Esophagus muscularis mucosa (tissue), 4 donors: Measurements from ENCODE around the gene PDXK. TPM values are rescaled to one million over a fixed set of nuclear protein-coding genes. Genes with fewer than 3 reads are reported as not detected.

Source experiments
- DNase-seq: peaks from one replicate; pipeline ENCODE4 v3.0.0-alpha.2; 2017; ENCODE audit errors: extremely low spot score
- H3K27ac ChIP-seq, 4 donors: fragments of 200-600 bp; sonication (generic); replicated peaks in 1 of 4; 1 replicate in 3 of 4; 2 replicates in 1 of 4; pipeline ENCODE4 v1.5.1; 2016 to 2019; ENCODE audit warnings: mild to moderate bottlenecking in 1 of 4
- H3K27me3 ChIP-seq, 4 donors: fragments of 200-600 bp; sonication (generic); one replicate each; pipeline versions ENCODE4 v1.5.1 to v1.6.0; 2016 to 2019
- H3K36me3 ChIP-seq, 4 donors: fragments of 200-600 bp; sonication (generic); one replicate each; pipeline ENCODE4 v1.5.1; 2016 to 2019
- H3K4me1 ChIP-seq, 4 donors: fragments of 200-600 bp; sonication (generic); one replicate each; pipeline ENCODE4 v1.5.1; 2016 to 2019
- H3K4me3 ChIP-seq, 4 donors: fragments of 200-600 bp; sonication (generic); 1 replicate in 2 of 4; 2 replicates in 2 of 4; pipeline ENCODE4 v1.5.1; 2016 to 2019; ENCODE audit warnings: mild to moderate bottlenecking in 4 of 4, moderate library complexity in 1 of 4
- H3K9me3 ChIP-seq, 4 donors: fragments of 200-600 bp; sonication (generic); 1 replicate in 3 of 4; 2 replicates in 1 of 4; pipeline ENCODE4 v1.5.1; 2016 to 2019
- CTCF ChIP-seq, 3 experiments: fragments of 200-600 bp in 2 of 3; fragments of 450-650 bp in 1 of 3; sonication (generic) in 2 of 3; IDR thresholded peaks; one replicate each; pipeline ENCODE4 v1.5.1; 2017 to 2019; ENCODE audit warnings: antibody characterized with exemption in 3 of 3, mild to moderate bottlenecking in 2 of 3, moderate library complexity in 1 of 3
- EP300 ChIP-seq: sonication (generic); formaldehyde crosslinking; IDR thresholded peaks from one replicate; pipeline ENCODE4 v1.6.1; 2017; ENCODE audit warnings: antibody characterized with exemption
- POLR2A ChIP-seq: fragments of 450-650 bp; IDR thresholded peaks from one replicate; pipeline ENCODE4 v1.6.1; 2017; ENCODE audit warnings: antibody characterized with exemption, moderate library complexity, mild to moderate bottlenecking, low read depth
- POLR2AphosphoS5 ChIP-seq, 2 donors: sonication (generic); formaldehyde crosslinking; IDR thresholded peaks; one replicate each; pipeline ENCODE4 v1.6.1; 2017; ENCODE audit warnings: antibody characterized with exemption in 2 of 2
- WGBS: methylation state at CpG from one replicate; pipeline ENCODE4 v1.1.5; 2018; 5-methylcytosine and 5-hydroxymethylcytosine counted together
- intact Hi-C: fragments of 100-400 bp; cut with DNase I; formaldehyde crosslinking; loops from one replicate; pipeline ENCODE4 v1.15.1; 2023
- total RNA-seq, 4 donors: library from RNA; depleted of rRNA; stranded (reverse); fragments of >200 nt; gene quantifications; one replicate each; pipeline versions ENCODE4 v1.1.0 to v1.2.1, GENCODE V29; 2016

The PDXK gene
- total RNA-seq, 4 donors from 2014 or later, result 22.4 to 40.9 (median 31.8) TPM

- peaks cover 0 to 21% (median 15%) of the 10 kb centered on the region in 4 donors for H3K36me3 ChIP-seq
- H3K4me3 ChIP-seq, result no peak overlapping the region
- intact Hi-C loops, result no loop called here
- 74% methylated on average over 12 of the region's 13 CpGs for WGBS
- H3K27ac ChIP-seq, result no peak overlapping the region
- H3K9me3 ChIP-seq, result no peaks in the 10 kb centered on the region
- H3K4me1 ChIP-seq, result peaks cover 0 to 12% (median 6%) of the 10 kb centered on the region in 4 donors
- no peak for TF ChIP-seq POLR2AphosphoS5 (IDR thresholded peaks at IDR 0.05)
- no peak for TF ChIP-seq EP300
- TF ChIP-seq POLR2A, result no peak
- no peak for TF ChIP-seq CTCF (IDR thresholded peaks at IDR 0.05)
- H3K27me3 ChIP-seq, result peaks cover 0 to 7% (median 0%) of the 10 kb centered on the region in 4 donors
- no peak for DNase-seq
Observed at GRCh38 chr21:43699933-43700599, 18.9 kb upstream of the PDXK start.

- Histone ChIP-seq H3K36me3 (peaks cover 0 to 2% (median 0%) of the 10 kb centered on the region in 4 donors), H3K27ac (no peak overlapping the region), H3K9me3 (no peaks in the 10 kb centered on the region), H3K27me3 (peaks cover 0 to 7% (median 0%) of the 10 kb centered on the region in 4 donors), H3K4me3 (no peak overlapping the region), H3K4me1 (peaks cover 0 to 12% (median 6%) of the 10 kb centered on the region in 4 donors)
- TF ChIP-seq CTCF (IDR thresholded peaks at IDR 0.05), result no peak
- TF ChIP-seq POLR2A, result no peak
- no peak for DNase-seq
- 81% methylated on average over 15 of the region's 29 CpGs for WGBS
- intact Hi-C loops, result no loop called here
Observed at GRCh38 chr21:43701936-43702784, 16.8 kb upstream of the PDXK start.

- Histone ChIP-seq H3K27me3 (peaks cover 0 to 7% (median 0%) of the 10 kb centered on the region in 4 donors), H3K4me3 (no peak overlapping the region), H3K9me3 (no peaks in the 10 kb centered on the region), H3K36me3 (no peaks in the 10 kb centered on the region), H3K27ac (no peak overlapping the region), H3K4me1 (peaks cover 0 to 12% (median 6%) of the 10 kb centered on the region in 4 donors)
- TF ChIP-seq POLR2AphosphoS5 (IDR thresholded peaks at IDR 0.05) (no peak), POLR2A (no peak), CTCF (IDR thresholded peaks at IDR 0.05) (no peak), EP300 (no peak)
- intact Hi-C loops, result no loop called here
- 79% methylated on average over 12 of the region's 12 CpGs for WGBS
- no peak for DNase-seq
Observed at GRCh38 chr21:43702785-43703034, 16.2 kb upstream of the PDXK start.

- Histone ChIP-seq H3K27me3 (peaks cover 0 to 7% (median 0%) of the 10 kb centered on the region in 4 donors), H3K36me3 (no peaks in the 10 kb centered on the region), H3K9me3 (no peaks in the 10 kb centered on the region), H3K4me1 (peaks cover 0 to 12% (median 6%) of the 10 kb centered on the region in 4 donors), H3K4me3 (no peak overlapping the region), H3K27ac (no peak overlapping the region)
- intact Hi-C loops, result no loop called here
- no peak for TF ChIP-seq CTCF (IDR thresholded peaks at IDR 0.05)
- no peak for TF ChIP-seq POLR2A
- TF ChIP-seq EP300, result no peak
- no peak for TF ChIP-seq POLR2AphosphoS5 (IDR thresholded peaks at IDR 0.05)
- no peak for DNase-seq
- 60% methylated on average over 26 of the region's 29 CpGs for WGBS
Observed at GRCh38 chr21:43703035-43703880, 15.7 kb upstream of the PDXK start.
